BLaER1 (cell line): ENCODE data around the gene ANKS1B.
"Not testable (repeated sequence)": the region's sequence is repeated elsewhere in the genome, so short reads cannot be mapped to it uniquely, and the experiment has no call there.

ENCODE experiments used
- H3K27ac ChIP-seq: shearing (Covaris generic); formaldehyde crosslinking; 2 replicates; pipeline ENCODE4 v1.8.1; 2022
- H3K27me3 ChIP-seq: shearing (Covaris generic); formaldehyde crosslinking; 2 replicates; pipeline ENCODE4 v1.8.1; 2022
- H3K36me3 ChIP-seq: shearing (Covaris generic); formaldehyde crosslinking; 2 replicates; pipeline ENCODE4 v1.8.1; 2022
- H3K4me1 ChIP-seq: shearing (Covaris generic); formaldehyde crosslinking; 2 replicates; pipeline ENCODE4 v1.8.1; 2022
- H3K4me2 ChIP-seq: shearing (Covaris generic); formaldehyde crosslinking; 2 replicates; pipeline ENCODE4 v1.8.1; 2022
- H3K4me3 ChIP-seq: shearing (Covaris generic); formaldehyde crosslinking; 2 replicates; pipeline ENCODE4 v1.8.1; 2022
- H3K9ac ChIP-seq: shearing (Covaris generic); formaldehyde crosslinking; 2 replicates; pipeline ENCODE4 v1.8.1; 2022
- H3K9me3 ChIP-seq: shearing (Covaris generic); formaldehyde crosslinking; 2 replicates; pipeline ENCODE4 v1.8.1; 2022
- H4K20me1 ChIP-seq: shearing (Covaris generic); formaldehyde crosslinking; 2 replicates; pipeline ENCODE4 v1.8.1; 2022
- Cebpa-rat ChIP-seq: shearing (Covaris generic); IDR thresholded peaks from 2 replicates; pipeline ENCODE4 v1.8.1; 2022

ANKS1B gene

GRCh38 chr12:98847242-98847641 is 1137.5 kb downstream of the ANKS1B start:
- Histone ChIP-seq H4K20me1 (no peaks in the 10 kb centered on the region), H3K4me2 (no peak overlapping the region), H3K4me1 (peaks cover 10% of the 10 kb centered on the region), H3K4me3 (no peak overlapping the region), H3K9me3 (no peaks in the 10 kb centered on the region), H3K27me3 (no peaks in the 10 kb centered on the region), H3K36me3 (no peaks in the 10 kb centered on the region), H3K27ac (no peak overlapping the region), H3K9ac (no peak overlapping the region)
- TF ChIP-seq Cebpa-rat, result no peak

GRCh38 chr12:98845957-98846356 is 1138.8 kb downstream of the ANKS1B start:
- Histone ChIP-seq H3K4me2 (no peak overlapping the region), H3K36me3 (no peaks in the 10 kb centered on the region), H3K9ac (no peak overlapping the region), H3K4me1 (peaks cover 10% of the 10 kb centered on the region), H4K20me1 (no peaks in the 10 kb centered on the region), H3K9me3 (no peaks in the 10 kb centered on the region), H3K27me3 (no peaks in the 10 kb centered on the region), H3K4me3 (no peak overlapping the region), H3K27ac (no peak overlapping the region)
- no peak for TF ChIP-seq Cebpa-rat

GRCh38 chr12:98840325-98840724 is 1144.4 kb downstream of the ANKS1B start:
- Histone ChIP-seq H4K20me1 (no peaks in the 10 kb centered on the region), H3K36me3 (no peaks in the 10 kb centered on the region), H3K27me3 (no peaks in the 10 kb centered on the region), H3K4me3 (no peak overlapping the region), H3K9me3 (no peaks in the 10 kb centered on the region), H3K4me2 (no peak overlapping the region), H3K27ac (no peak overlapping the region), H3K9ac (no peak overlapping the region), H3K4me1 (peaks cover 10% of the 10 kb centered on the region)
- no peak for TF ChIP-seq Cebpa-rat

- H3K36me3 ChIP-seq, result no peaks in the 10 kb centered on the region
- TF ChIP-seq Cebpa-rat, result no peak
- H3K4me1 ChIP-seq, result peaks cover 3% of the 10 kb centered on the region
- H3K27ac ChIP-seq, result no peak overlapping the region
- H4K20me1 ChIP-seq, result no peaks in the 10 kb centered on the region
- H3K4me2 ChIP-seq, result no peak overlapping the region
- no peaks in the 10 kb centered on the region for H3K27me3 ChIP-seq
- no peak overlapping the region for H3K9ac ChIP-seq
- no peaks in the 10 kb centered on the region for H3K9me3 ChIP-seq
- H3K4me3 ChIP-seq, result no peak overlapping the region
Measured at GRCh38 chr12:98838231-98838647, 1146.5 kb downstream of the ANKS1B start.

- H3K4me1 ChIP-seq, H3K9me3 ChIP-seq, H3K4me2 ChIP-seq, H3K27me3 ChIP-seq, H3K4me3 ChIP-seq, H3K36me3 ChIP-seq, H3K27ac ChIP-seq, H4K20me1 ChIP-seq, H3K9ac ChIP-seq: not testable (repeated sequence)
Measured at GRCh38 chr12:98837134-98837752, 1147.5 kb downstream of the ANKS1B start.

GRCh38 chr12:98830657-98831056 is 1154.1 kb downstream of the ANKS1B start:
- Histone ChIP-seq H3K9ac (no peak overlapping the region), H3K9me3 (no peaks in the 10 kb centered on the region), H3K36me3 (peaks cover 42% of the 10 kb centered on the region), H3K4me1 (no peaks in the 10 kb centered on the region), H3K4me3 (no peak overlapping the region), H3K27me3 (no peaks in the 10 kb centered on the region), H3K27ac (no peak overlapping the region), H4K20me1 (no peaks in the 10 kb centered on the region), H3K4me2 (no peak overlapping the region)
- no peak for TF ChIP-seq Cebpa-rat

GRCh38 chr12:98828802-98829600 is 1155.7 kb downstream of the ANKS1B start:
- Histone ChIP-seq H4K20me1 (no peaks in the 10 kb centered on the region), H3K4me3 (no peak overlapping the region), H3K9ac (no peak overlapping the region), H3K27me3 (no peaks in the 10 kb centered on the region), H3K4me2 (no peak overlapping the region), H3K27ac (no peak overlapping the region), H3K4me1 (no peaks in the 10 kb centered on the region), H3K9me3 (no peaks in the 10 kb centered on the region), H3K36me3 (peaks cover 42% of the 10 kb centered on the region)
- no peak for TF ChIP-seq Cebpa-rat

GRCh38 chr12:98823012-98823411 is 1161.7 kb downstream of the ANKS1B start:
- Histone ChIP-seq H3K27me3 (no peaks in the 10 kb centered on the region), H3K4me3 (no peak overlapping the region), H3K4me1 (no peaks in the 10 kb centered on the region), H3K4me2 (no peak overlapping the region), H3K27ac (no peak overlapping the region), H4K20me1 (no peaks in the 10 kb centered on the region), H3K9me3 (no peaks in the 10 kb centered on the region), H3K9ac (no peak overlapping the region), H3K36me3 (peaks cover 18% of the 10 kb centered on the region)
- TF ChIP-seq Cebpa-rat, result no peak

GRCh38 chr12:98821866-98822265 is 1162.9 kb downstream of the ANKS1B start:
- H3K27me3 ChIP-seq, result no peaks in the 10 kb centered on the region
- H3K27ac ChIP-seq, result no peak overlapping the region
- no peak overlapping the region for H3K4me3 ChIP-seq
- no peak overlapping the region for H3K4me2 ChIP-seq
- TF ChIP-seq Cebpa-rat, result no peak
- H3K36me3 ChIP-seq, result peaks cover 26% of the 10 kb centered on the region
- no peaks in the 10 kb centered on the region for H3K9me3 ChIP-seq
- H3K9ac ChIP-seq, result no peak overlapping the region
- no peaks in the 10 kb centered on the region for H4K20me1 ChIP-seq
- H3K4me1 ChIP-seq, result no peaks in the 10 kb centered on the region

GRCh38 chr12:98821232-98821631 is 1163.5 kb downstream of the ANKS1B start:
- TF ChIP-seq Cebpa-rat, result no peak
- no peak overlapping the region for H3K9ac ChIP-seq
- H3K27ac ChIP-seq, result no peak overlapping the region
- no peaks in the 10 kb centered on the region for H3K9me3 ChIP-seq
- H3K4me1 ChIP-seq, result no peaks in the 10 kb centered on the region
- H3K27me3 ChIP-seq, result no peaks in the 10 kb centered on the region
- H3K4me3 ChIP-seq, result no peak overlapping the region
- H3K4me2 ChIP-seq, result no peak overlapping the region
- no peaks in the 10 kb centered on the region for H4K20me1 ChIP-seq
- H3K36me3 ChIP-seq, result peaks cover 26% of the 10 kb centered on the region
